Tibial nerve (tissue), 4 donors: ENCODE data around the gene GHRL.

Source experiments
- CTCF ChIP-seq, 5 experiments: fragments of 200-600 bp in 3 of 5; fragments of 450-650 bp in 2 of 5; sonication (generic) in 3 of 5; IDR thresholded peaks; one replicate each; pipeline ENCODE4 v1.5.1; 2016 to 2019; ENCODE audit warnings: antibody characterized with exemption in 5 of 5, mild to moderate bottlenecking in 3 of 5, moderate library complexity in 2 of 5
- EP300 ChIP-seq, 2 donors: sonication (generic); formaldehyde crosslinking; IDR thresholded peaks; one replicate each; pipeline ENCODE4 v1.6.1; 2017; ENCODE audit warnings: antibody characterized with exemption in 2 of 2, mild to moderate bottlenecking in 1 of 2
- POLR2A ChIP-seq, 2 donors: fragments of 450-650 bp; IDR thresholded peaks; one replicate each; pipeline ENCODE4 v1.6.1; 2017; ENCODE audit warnings: antibody characterized with exemption in 2 of 2, mild to moderate bottlenecking in 2 of 2, moderate library complexity in 2 of 2

DNA sequence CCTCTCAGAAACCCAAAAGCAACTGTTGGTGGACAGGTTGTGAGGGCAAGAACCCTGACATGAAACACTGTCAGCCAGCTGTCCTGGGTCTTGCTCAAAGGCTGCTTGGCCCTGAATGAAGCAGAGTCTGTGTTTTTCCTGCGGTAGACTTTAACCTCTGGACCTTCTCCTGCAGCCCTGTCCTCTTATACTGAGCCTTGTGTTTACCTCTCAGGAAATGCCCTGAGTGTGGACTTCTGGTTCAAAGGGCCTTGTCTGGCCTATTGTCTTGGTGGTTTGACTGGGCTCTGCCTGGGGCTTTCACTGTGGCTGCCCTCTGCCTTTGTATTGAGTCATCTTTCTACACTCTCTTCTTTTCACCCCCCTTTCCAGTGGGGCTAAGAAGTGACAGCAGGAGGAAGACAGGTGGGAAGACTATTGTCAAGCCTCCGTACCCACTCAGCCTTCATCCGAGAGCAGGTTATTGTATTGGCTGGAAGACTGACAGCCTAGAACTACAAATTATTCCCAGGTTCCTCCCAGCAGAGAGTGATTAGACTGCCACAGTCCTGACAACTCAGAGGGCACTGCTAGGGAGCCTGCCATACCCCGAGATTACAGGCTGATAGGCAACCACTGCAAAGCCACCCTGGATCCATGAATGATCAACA, 24.7 kb upstream of the GHRL start:
- TF ChIP-seq POLR2A (IDR thresholded peaks at IDR 0.05): no peak
- no peak for TF ChIP-seq CTCF (IDR thresholded peaks at IDR 0.05)
- TF ChIP-seq EP300 (IDR thresholded peaks at IDR 0.05): no peak
